HEK293T (cell line): ENCODE measurements around the gene LGR5.

ENCODE experiments used
- ARNT ChIP-seq: fragments of 450-650 bp; IDR thresholded peaks from 2 replicates; pipeline ENCODE4 v1.6.1; 2017; ENCODE audit warnings: mild to moderate bottlenecking
- CTBP1 ChIP-seq: fragments of 450-650 bp; IDR thresholded peaks from 2 replicates; pipeline ENCODE4 v1.6.1; 2016; ENCODE audit warnings: borderline replicate concordance
- HDGF ChIP-seq: fragments of 450-650 bp; IDR thresholded peaks from 2 replicates; pipeline ENCODE4 v1.6.1; 2017; ENCODE audit warnings: antibody characterized with exemption, borderline replicate concordance
- SP1 ChIP-seq: fragments of 450-650 bp; IDR thresholded peaks from 2 replicates; pipeline ENCODE4 v1.6.1; 2017

DNA sequence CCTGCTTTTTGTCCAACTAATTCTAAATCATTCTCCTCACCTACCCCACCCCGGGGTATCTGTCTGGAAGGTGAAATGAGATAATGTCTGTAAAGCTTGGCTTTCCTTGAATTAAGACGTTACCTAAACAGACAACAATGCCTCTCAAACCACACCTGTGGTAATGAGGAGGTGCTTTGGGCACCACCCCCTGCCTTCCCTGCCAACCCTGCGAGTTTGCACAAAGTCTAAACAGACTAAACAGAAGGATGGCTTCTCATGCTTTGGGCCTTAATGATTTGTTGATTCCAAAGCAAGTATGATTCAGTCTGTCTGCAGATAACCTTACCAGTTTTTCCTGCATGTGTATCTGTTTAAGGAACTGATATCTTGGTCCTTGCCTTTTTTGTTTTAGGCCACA lies 141.6 kb downstream of the LGR5 start:
- TF ChIP-seq CTBP1: no peak
- no peak for TF ChIP-seq SP1
- no peak for TF ChIP-seq ARNT
- no peak for TF ChIP-seq HDGF
